Measurements from ENCODE around the gene DNAJC17. TPM values are rescaled to one million over a fixed set of nuclear protein-coding genes. Genes with fewer than 3 reads are reported as not detected.

DNAJC17 gene
- total and polyA plus RNA-seq, 2 of the 13 experiments (the other 11 are each of a cell fraction or from before 2014, with no cell fraction given), result 22.2 to 26.5 TPM

DNA sequence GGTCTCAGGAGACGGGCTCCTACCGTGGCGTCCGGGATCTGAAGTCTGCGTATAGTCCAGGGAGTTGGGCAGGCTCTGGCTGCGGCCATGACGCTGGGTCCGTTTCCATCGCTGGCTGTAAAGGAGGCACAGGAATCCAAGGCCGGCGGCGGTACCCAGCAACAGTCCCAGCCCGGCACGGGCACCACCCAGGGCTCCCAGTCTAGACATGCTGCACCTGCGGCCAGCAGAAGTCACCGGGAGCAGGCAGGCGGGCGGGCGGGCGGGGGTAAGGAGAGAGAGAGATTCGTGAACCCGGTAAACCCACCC, 52.7 kb downstream of the DNAJC17 start (continued):
- TF ChIP-seq, protein P1, sequence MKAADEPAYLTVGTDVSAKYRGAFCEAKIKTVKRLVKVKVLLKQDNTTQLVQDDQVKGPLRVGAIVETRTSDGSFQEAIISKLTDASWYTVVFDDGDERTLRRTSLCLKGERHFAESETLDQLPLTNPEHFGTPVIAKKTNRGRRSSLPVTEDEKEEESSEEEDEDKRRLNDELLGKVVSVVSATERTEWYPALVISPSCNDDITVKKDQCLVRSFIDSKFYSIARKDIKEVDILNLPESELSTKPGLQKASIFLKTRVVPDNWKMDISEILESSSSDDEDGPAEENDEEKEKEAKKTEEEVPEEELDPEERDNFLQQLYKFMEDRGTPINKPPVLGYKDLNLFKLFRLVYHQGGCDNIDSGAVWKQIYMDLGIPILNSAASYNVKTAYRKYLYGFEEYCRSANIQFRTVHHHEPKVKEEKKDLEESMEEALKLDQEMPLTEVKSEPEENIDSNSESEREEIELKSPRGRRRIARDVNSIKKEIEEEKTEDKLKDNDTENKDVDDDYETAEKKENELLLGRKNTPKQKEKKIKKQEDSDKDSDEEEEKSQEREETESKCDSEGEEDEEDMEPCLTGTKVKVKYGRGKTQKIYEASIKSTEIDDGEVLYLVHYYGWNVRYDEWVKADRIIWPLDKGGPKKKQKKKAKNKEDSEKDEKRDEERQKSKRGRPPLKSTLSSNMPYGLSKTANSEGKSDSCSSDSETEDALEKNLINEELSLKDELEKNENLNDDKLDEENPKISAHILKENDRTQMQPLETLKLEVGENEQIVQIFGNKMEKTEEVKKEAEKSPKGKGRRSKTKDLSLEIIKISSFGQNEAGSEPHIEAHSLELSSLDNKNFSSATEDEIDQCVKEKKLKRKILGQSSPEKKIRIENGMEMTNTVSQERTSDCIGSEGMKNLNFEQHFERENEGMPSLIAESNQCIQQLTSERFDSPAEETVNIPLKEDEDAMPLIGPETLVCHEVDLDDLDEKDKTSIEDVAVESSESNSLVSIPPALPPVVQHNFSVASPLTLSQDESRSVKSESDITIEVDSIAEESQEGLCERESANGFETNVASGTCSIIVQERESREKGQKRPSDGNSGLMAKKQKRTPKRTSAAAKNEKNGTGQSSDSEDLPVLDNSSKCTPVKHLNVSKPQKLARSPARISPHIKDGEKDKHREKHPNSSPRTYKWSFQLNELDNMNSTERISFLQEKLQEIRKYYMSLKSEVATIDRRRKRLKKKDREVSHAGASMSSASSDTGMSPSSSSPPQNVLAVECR (CRISPR knock-in tag; IDR thresholded peaks at IDR 0.05; ENCODE audit: borderline replicate concordance), result no peak
- TF ChIP-seq ZFP41 (CRISPR knock-in tag; IDR thresholded peaks at IDR 0.05; ENCODE audit: borderline replicate concordance) (no peak), MYNN (CRISPR knock-in tag; IDR thresholded peaks at IDR 0.05; ENCODE audit: low read depth) (no peak), NCOA2 (CRISPR knock-in tag; IDR thresholded peaks at IDR 0.05) (no peak), ZMYM4 (CRISPR knock-in tag; IDR thresholded peaks at IDR 0.05) (no peak), SMARCC2 (IDR thresholded peaks at IDR 0.05) (no peak), ZNF232 (CRISPR knock-in tag; IDR thresholded peaks at IDR 0.05; ENCODE audit: borderline replicate concordance) (no peak), DNMT1 (CRISPR knock-in tag; IDR thresholded peaks at IDR 0.05) (0 out of 2 replicates have a peak, but pooled peaks have one; percentile 8), ISX (CRISPR knock-in tag; conservative IDR thresholded peaks at IDR 0.05) (0 out of 2 replicates have a peak, but pooled peaks have one; percentile 5), ZMYM2 (CRISPR knock-in tag; IDR thresholded peaks at IDR 0.05) (0 out of 2 replicates have a peak, but pooled peaks have one; percentile 13), IRF2 (CRISPR knock-in tag; IDR thresholded peaks at IDR 0.05) (no peak), ELF3 (CRISPR knock-in tag; IDR thresholded peaks at IDR 0.05) (no peak)
- TF ChIP-seq, protein P2, sequence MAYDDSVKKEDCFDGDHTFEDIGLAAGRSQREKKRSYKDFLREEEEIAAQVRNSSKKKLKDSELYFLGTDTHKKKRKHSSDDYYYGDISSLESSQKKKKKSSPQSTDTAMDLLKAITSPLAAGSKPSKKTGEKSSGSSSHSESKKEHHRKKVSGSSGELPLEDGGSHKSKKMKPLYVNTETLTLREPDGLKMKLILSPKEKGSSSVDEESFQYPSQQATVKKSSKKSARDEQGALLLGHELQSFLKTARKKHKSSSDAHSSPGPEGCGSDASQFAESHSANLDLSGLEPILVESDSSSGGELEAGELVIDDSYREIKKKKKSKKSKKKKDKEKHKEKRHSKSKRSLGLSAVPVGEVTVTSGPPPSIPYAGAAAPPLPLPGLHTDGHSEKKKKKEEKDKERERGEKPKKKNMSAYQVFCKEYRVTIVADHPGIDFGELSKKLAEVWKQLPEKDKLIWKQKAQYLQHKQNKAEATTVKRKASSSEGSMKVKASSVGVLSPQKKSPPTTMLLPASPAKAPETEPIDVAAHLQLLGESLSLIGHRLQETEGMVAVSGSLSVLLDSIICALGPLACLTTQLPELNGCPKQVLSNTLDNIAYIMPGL (CRISPR knock-in tag; IDR thresholded peaks at IDR 0.05; ENCODE audit: borderline replicate concordance in 1 of 2, low read depth in 1 of 2), result no peak
- TF ChIP-seq, protein P3, sequence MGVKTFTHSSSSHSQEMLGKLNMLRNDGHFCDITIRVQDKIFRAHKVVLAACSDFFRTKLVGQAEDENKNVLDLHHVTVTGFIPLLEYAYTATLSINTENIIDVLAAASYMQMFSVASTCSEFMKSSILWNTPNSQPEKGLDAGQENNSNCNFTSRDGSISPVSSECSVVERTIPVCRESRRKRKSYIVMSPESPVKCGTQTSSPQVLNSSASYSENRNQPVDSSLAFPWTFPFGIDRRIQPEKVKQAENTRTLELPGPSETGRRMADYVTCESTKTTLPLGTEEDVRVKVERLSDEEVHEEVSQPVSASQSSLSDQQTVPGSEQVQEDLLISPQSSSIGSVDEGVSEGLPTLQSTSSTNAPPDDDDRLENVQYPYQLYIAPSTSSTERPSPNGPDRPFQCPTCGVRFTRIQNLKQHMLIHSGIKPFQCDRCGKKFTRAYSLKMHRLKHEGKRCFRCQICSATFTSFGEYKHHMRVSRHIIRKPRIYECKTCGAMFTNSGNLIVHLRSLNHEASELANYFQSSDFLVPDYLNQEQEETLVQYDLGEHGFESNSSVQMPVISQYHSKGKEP (CRISPR knock-in tag; IDR thresholded peaks at IDR 0.05), result no peak
- TF ChIP-seq, protein P4, sequence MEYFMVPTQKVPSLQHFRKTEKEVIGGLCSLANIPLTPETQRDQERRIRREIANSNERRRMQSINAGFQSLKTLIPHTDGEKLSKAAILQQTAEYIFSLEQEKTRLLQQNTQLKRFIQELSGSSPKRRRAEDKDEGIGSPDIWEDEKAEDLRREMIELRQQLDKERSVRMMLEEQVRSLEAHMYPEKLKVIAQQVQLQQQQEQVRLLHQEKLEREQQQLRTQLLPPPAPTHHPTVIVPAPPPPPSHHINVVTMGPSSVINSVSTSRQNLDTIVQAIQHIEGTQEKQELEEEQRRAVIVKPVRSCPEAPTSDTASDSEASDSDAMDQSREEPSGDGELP (IDR thresholded peaks at IDR 0.05; ENCODE audit: borderline replicate concordance, low read depth), result no peak
- TF ChIP-seq, protein P5, sequence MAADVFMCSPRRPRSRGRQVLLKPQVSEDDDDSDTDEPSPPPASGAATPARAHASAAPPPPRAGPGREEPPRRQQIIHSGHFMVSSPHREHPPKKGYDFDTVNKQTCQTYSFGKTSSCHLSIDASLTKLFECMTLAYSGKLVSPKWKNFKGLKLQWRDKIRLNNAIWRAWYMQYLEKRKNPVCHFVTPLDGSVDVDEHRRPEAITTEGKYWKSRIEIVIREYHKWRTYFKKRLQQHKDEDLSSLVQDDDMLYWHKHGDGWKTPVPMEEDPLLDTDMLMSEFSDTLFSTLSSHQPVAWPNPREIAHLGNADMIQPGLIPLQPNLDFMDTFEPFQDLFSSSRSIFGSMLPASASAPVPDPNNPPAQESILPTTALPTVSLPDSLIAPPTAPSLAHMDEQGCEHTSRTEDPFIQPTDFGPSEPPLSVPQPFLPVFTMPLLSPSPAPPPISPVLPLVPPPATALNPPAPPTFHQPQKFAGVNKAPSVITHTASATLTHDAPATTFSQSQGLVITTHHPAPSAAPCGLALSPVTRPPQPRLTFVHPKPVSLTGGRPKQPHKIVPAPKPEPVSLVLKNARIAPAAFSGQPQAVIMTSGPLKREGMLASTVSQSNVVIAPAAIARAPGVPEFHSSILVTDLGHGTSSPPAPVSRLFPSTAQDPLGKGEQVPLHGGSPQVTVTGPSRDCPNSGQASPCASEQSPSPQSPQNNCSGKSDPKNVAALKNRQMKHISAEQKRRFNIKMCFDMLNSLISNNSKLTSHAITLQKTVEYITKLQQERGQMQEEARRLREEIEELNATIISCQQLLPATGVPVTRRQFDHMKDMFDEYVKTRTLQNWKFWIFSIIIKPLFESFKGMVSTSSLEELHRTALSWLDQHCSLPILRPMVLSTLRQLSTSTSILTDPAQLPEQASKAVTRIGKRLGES (CRISPR knock-in tag; IDR thresholded peaks at IDR 0.05; ENCODE audit: borderline replicate concordance), result no peak
- TF ChIP-seq, protein P6, sequence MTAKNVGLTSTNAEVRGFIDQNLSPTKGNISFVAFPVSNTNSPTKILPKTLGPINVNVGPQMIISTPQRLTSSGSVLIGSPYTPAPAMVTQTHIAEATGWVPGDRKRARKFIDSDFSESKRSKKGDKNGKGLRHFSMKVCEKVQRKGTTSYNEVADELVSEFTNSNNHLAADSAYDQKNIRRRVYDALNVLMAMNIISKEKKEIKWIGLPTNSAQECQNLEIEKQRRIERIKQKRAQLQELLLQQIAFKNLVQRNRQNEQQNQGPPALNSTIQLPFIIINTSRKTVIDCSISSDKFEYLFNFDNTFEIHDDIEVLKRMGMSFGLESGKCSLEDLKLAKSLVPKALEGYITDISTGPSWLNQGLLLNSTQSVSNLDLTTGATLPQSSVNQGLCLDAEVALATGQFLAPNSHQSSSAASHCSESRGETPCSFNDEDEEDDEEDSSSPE (CRISPR knock-in tag; IDR thresholded peaks at IDR 0.05), result no peak

Data from HepG2 (cell line).